ENCODE data around the gene VAV3. TPM values are rescaled to one million over a fixed set of nuclear protein-coding genes. Genes with fewer than 3 reads are reported as not detected.

VAV3 gene
- polyA plus RNA-seq, 1 experiment, result not detected

DNA sequence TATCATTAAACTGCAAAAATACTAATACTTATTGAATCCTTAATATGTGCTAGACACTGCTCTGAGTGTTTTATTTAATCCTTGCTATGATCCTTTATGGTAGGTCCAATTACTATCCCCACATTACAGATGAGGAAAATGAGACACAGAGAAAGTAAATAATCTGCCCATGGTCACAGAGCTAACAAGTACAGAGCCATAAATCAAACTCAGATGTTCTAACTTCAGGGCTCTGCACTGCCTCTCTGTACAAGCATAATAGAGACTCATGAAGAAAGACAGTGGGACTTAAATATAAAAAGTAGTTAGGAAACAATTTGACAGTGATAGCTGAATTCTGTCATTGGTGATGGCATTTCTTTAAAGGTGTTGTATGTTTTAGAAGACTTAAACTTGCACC, 346.4 kb downstream of the VAV3 start:
- POLR2A ChIA-PET, result no interaction called here
- Histone ChIP-seq H3K4me3 (ENCODE audit: low read depth, low read length) (no peak overlapping the region), H3K27me3 (ENCODE audit: control insufficient read depth, insufficient read depth, low read length) (no peaks in the 10 kb centered on the region), H3K36me3 (ENCODE audit: control insufficient read depth, insufficient read depth, low read length) (no peaks in the 10 kb centered on the region)
- TF ChIP-seq, protein P1, sequence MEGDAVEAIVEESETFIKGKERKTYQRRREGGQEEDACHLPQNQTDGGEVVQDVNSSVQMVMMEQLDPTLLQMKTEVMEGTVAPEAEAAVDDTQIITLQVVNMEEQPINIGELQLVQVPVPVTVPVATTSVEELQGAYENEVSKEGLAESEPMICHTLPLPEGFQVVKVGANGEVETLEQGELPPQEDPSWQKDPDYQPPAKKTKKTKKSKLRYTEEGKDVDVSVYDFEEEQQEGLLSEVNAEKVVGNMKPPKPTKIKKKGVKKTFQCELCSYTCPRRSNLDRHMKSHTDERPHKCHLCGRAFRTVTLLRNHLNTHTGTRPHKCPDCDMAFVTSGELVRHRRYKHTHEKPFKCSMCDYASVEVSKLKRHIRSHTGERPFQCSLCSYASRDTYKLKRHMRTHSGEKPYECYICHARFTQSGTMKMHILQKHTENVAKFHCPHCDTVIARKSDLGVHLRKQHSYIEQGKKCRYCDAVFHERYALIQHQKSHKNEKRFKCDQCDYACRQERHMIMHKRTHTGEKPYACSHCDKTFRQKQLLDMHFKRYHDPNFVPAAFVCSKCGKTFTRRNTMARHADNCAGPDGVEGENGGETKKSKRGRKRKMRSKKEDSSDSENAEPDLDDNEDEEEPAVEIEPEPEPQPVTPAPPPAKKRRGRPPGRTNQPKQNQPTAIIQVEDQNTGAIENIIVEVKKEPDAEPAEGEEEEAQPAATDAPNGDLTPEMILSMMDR (IDR thresholded peaks at IDR 0.05; ENCODE audit: insufficient read depth, low read depth, low read length), result no peak
- CTCF ChIA-PET, result no interaction called here
- no peak for DNase-seq (ENCODE audit: low read depth)

DNA sequence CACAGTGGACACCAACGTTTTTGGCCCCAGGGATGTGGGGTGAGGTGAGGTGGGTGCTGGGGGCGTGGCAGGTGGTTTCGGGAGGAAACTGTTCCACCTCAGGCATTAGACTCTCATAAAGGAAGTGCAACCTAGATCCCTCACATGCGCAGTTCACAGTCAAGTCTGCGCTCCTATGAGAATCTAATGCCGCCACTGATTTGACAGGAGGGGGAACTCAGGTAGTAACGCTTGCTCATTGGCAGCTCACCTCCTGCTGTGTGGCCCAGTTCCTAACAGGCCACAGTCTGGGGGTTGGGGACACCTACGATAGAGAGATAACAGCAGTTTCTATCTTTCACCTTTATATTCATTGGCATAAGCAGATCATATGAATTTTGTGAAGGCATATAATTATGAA, 347.1 kb downstream of the VAV3 start:
- CTCF ChIA-PET, result no interaction called here
- DNase-seq (ENCODE audit: low read depth), result no peak
- Histone ChIP-seq H3K4me3 (ENCODE audit: low read depth, low read length) (no peak overlapping the region), H3K27me3 (ENCODE audit: control insufficient read depth, insufficient read depth, low read length) (no peaks in the 10 kb centered on the region), H3K36me3 (ENCODE audit: control insufficient read depth, insufficient read depth, low read length) (no peaks in the 10 kb centered on the region)
- POLR2A ChIA-PET, result no interaction called here
- TF ChIP-seq, protein P1 (IDR thresholded peaks at IDR 0.05; ENCODE audit: insufficient read depth, low read depth, low read length), result no peak

DNA sequence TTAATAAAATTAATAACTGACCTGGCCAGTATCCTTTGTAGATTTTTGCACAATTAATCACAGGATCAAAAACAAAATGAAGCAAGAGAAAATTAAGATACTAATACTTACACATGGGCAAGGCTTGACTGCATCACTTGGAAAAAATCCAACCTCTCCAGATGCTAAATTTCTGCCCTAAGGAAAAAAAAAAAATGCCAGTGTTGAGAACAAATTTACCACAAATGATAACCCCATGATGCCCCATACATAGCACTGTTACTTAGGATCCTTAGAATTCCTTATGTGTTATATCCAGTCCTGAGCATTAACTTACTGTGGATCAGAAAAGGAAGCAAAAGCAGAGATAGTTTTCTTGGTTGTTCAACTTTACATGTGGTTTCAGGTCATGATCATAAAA, 347.5 kb downstream of the VAV3 start:
- H3K27me3 ChIP-seq (ENCODE audit: control insufficient read depth, insufficient read depth, low read length), result no peaks in the 10 kb centered on the region
- TF ChIP-seq, protein P1 (IDR thresholded peaks at IDR 0.05; ENCODE audit: insufficient read depth, low read depth, low read length), result no peak
- CTCF ChIA-PET, result no interaction called here

DNA sequence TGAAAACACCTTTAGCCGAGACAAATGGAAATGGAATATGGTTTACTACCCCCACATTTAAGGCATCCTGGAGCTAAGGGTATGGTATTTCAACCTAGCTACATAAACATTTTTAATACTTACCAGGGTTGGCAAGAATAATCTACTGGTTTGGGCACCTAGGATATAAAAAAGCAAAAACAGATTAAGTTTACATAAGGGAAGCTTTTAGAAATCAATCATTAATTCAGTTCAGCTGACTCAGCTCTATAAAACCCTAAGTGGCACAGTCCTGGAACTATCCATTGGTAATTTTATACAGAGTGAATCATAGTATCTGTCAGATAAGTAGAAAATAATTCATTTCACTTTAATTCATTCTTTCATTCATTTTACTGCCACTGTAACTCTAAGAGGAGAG, 355.2 kb downstream of the VAV3 start:
- H3K36me3 ChIP-seq (ENCODE audit: control insufficient read depth, insufficient read depth, low read length), result no peaks in the 10 kb centered on the region
- no peak overlapping the region for H3K4me3 ChIP-seq (ENCODE audit: low read depth, low read length)
- H3K27me3 ChIP-seq (ENCODE audit: control insufficient read depth, insufficient read depth, low read length), result no peaks in the 10 kb centered on the region
- DNase-seq (ENCODE audit: low read depth), result no peak
- ChIA-PET CTCF (interaction anchor here (0.6 to 1.1 kb wide), 2 partner anchors 10 to 482 kb away, joined by 3 to 4 read pairs; no protein-coding TSS in a partner anchor), POLR2A (no interaction called here)
- TF ChIP-seq, protein P1 (IDR thresholded peaks at IDR 0.05; ENCODE audit: insufficient read depth, low read depth, low read length), result no peak

More for the DNA sequence above, 347.5 kb downstream of the VAV3 start:
- H3K36me3 ChIP-seq (ENCODE audit: control insufficient read depth, insufficient read depth, low read length), result no peaks in the 10 kb centered on the region
- DNase-seq (ENCODE audit: low read depth), result no peak
- no peak overlapping the region for H3K4me3 ChIP-seq (ENCODE audit: low read depth, low read length)
- POLR2A ChIA-PET, result no interaction called here

DNA sequence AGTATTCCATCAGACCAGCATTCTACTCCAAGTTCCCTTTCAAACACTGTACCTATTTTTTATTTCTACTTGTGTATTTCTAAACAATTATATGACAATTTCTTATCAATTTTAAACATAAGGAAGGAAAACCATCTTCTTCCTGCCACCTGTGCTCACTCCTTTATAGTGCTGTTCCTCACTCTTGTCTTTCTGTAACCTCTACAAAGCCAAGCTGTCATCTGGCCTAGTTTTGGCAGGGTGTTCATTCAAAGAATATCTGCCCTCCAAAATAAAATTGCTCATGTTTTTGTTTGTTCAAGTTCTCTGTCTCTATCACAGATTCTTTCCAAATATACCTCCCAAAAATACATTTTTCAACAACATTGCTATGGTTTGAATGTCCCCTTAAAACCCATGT, 360.2 kb downstream of the VAV3 start:
- POLR2A ChIA-PET, result interaction anchor here (0.6 kb wide), 1 partner anchor 129 kb away, joined by 3 read pairs; no protein-coding TSS in a partner anchor
- CTCF ChIA-PET, result no interaction called here
- Histone ChIP-seq H3K36me3 (ENCODE audit: control insufficient read depth, insufficient read depth, low read length) (no peaks in the 10 kb centered on the region), H3K27me3 (ENCODE audit: control insufficient read depth, insufficient read depth, low read length) (no peaks in the 10 kb centered on the region), H3K4me3 (ENCODE audit: low read depth, low read length) (no peak overlapping the region)
- no peak for DNase-seq (ENCODE audit: low read depth)
- TF ChIP-seq, protein P1 (IDR thresholded peaks at IDR 0.05; ENCODE audit: insufficient read depth, low read depth, low read length), result no peak

All from BJ (cell line).